Measurements from ENCODE around the gene RFX7. TPM values are rescaled to one million over a fixed set of nuclear protein-coding genes. Genes with fewer than 3 reads are reported as not detected.

The RFX7 gene
- total and polyA plus RNA-seq, 2 donors (not counting 1 experiment from before 2014, with no cell fraction given) = 6.6 to 44.8 TPM

GRCh38 chr15:56211960-56212550, 31.6 kb downstream of the RFX7 start:
- ATAC-seq (ENCODE audit: low read depth) (no peak), DNase-seq (no peak)
- no peak overlapping the region for H2AFZ ChIP-seq (ENCODE audit: insufficient read depth, low read depth, low read length, poor library complexity, severe bottlenecking)
- POLR2A ChIA-PET = no interaction called here
- CTCF ChIA-PET = interaction anchor here (1.0 kb wide), 1 partner anchor 33 kb away, joined by 3 read pairs; no protein-coding TSS in a partner anchor
- H3K79me2 ChIP-seq (ENCODE audit: control insufficient read depth, insufficient read depth, low read length) = peaks cover 55% of the 10 kb centered on the region
- Mint-ChIP-seq H3K27me3 (no peaks in the 10 kb centered on the region), H3K4me1 (peaks cover 35% of the 10 kb centered on the region), H3K4me3 (no peak overlapping the region), H3K27ac (no peak overlapping the region), H3K9me3 (ENCODE audit: insufficient read depth) (peaks cover 22% of the 10 kb centered on the region)
- H3K27me3 ChIP-seq (replicated peaks in 1 of 4; ENCODE audit: control extremely low read depth in 1 of 4, control insufficient read depth in 3 of 4, insufficient read depth in 4 of 4, low read length in 3 of 4) = no peaks in the 10 kb centered on the region
- 100% methylated on average over 1 of the region's 4 CpGs for WGBS (ENCODE audit: insufficient coverage)
- TF ChIP-seq EZH2 (IDR thresholded peaks at IDR 0.05; ENCODE audit: borderline replicate concordance, insufficient read depth, low read depth, low read length, poor library complexity, severe bottlenecking) (no peak), CTCF (IDR thresholded peaks at IDR 0.05) (no peak)
- no peak overlapping the region for H3K27ac ChIP-seq (ENCODE audit: low read length in 2 of 2)
- H3K9me3 ChIP-seq (ENCODE audit: control extremely low read depth in 1 of 3, control insufficient read depth in 2 of 3, insufficient read depth in 1 of 3, low read length in 2 of 3) = peaks cover 4 to 22% (median 12%) of the 10 kb centered on the region in 3 donors
- H3K4me3 ChIP-seq (ENCODE audit: control extremely low read depth in 1 of 5, extremely low read depth in 1 of 5, insufficient read depth in 1 of 5, low read depth in 2 of 5, low read length in 4 of 5) = no peak overlapping the region
- peaks cover 0 to 4% of the 10 kb centered on the region in 2 experiments for H3K36me3 ChIP-seq (replicated peaks in 1 of 2; ENCODE audit: control extremely low read depth in 1 of 2, control insufficient read depth in 1 of 2, extremely low read depth in 1 of 2, insufficient read depth in 2 of 2, low read length in 1 of 2)
- H4K20me1 ChIP-seq (ENCODE audit: control insufficient read depth, insufficient read depth, low read length, poor library complexity, severe bottlenecking) = no peaks in the 10 kb centered on the region
- H3K4me2 ChIP-seq (replicated peaks; ENCODE audit: low read depth, low read length, poor library complexity, severe bottlenecking) = no peak overlapping the region
- peaks cover 20 to 23% of the 10 kb centered on the region in 2 donors for H3K4me1 ChIP-seq (ENCODE audit: control insufficient read depth in 2 of 2, insufficient read depth in 2 of 2, low read length in 2 of 2)
- H3K9ac ChIP-seq (ENCODE audit: low read length) = no peak overlapping the region
- intact Hi-C loops (cut with micrococcal nuclease) = loop anchor here (2.0 kb wide), 1 partner anchor 13 kb away; no protein-coding TSS in a partner anchor

GRCh38 chr15:56211064-56211463, 32.6 kb downstream of the RFX7 start:
- Histone ChIP-seq H3K4me3 (ENCODE audit: control extremely low read depth in 1 of 5, extremely low read depth in 1 of 5, insufficient read depth in 1 of 5, low read depth in 2 of 5, low read length in 4 of 5) (no peak overlapping the region), H3K9ac (ENCODE audit: low read length) (no peak overlapping the region), H3K4me1 (ENCODE audit: control insufficient read depth in 2 of 2, insufficient read depth in 2 of 2, low read length in 2 of 2) (peaks cover 23 to 32% of the 10 kb centered on the region in 2 donors), H3K4me2 (replicated peaks; ENCODE audit: low read depth, low read length, poor library complexity, severe bottlenecking) (no peak overlapping the region), H3K36me3 (replicated peaks in 1 of 2; ENCODE audit: control extremely low read depth in 1 of 2, control insufficient read depth in 1 of 2, extremely low read depth in 1 of 2, insufficient read depth in 2 of 2, low read length in 1 of 2) (peaks cover 0 to 4% of the 10 kb centered on the region in 2 experiments), H3K79me2 (ENCODE audit: control insufficient read depth, insufficient read depth, low read length) (peaks cover 58% of the 10 kb centered on the region), H3K27ac (ENCODE audit: low read length in 2 of 2) (no peak overlapping the region), H3K27me3 (replicated peaks in 1 of 4; ENCODE audit: control extremely low read depth in 1 of 4, control insufficient read depth in 3 of 4, insufficient read depth in 4 of 4, low read length in 3 of 4) (no peaks in the 10 kb centered on the region), H2AFZ (ENCODE audit: insufficient read depth, low read depth, low read length, poor library complexity, severe bottlenecking) (no peak overlapping the region), H3K9me3 (ENCODE audit: control extremely low read depth in 1 of 3, control insufficient read depth in 2 of 3, insufficient read depth in 1 of 3, low read length in 2 of 3) (peaks cover 4 to 22% (median 12%) of the 10 kb centered on the region in 3 donors), H4K20me1 (ENCODE audit: control insufficient read depth, insufficient read depth, low read length, poor library complexity, severe bottlenecking) (no peaks in the 10 kb centered on the region)
- no peak overlapping the region for H3K27ac Mint-ChIP-seq
- peaks cover 22% of the 10 kb centered on the region for H3K9me3 Mint-ChIP-seq (ENCODE audit: insufficient read depth)
- ChIA-PET CTCF (no interaction called here), POLR2A (no interaction called here)
- H3K4me1 Mint-ChIP-seq = peaks cover 45% of the 10 kb centered on the region
- H3K27me3 Mint-ChIP-seq = no peaks in the 10 kb centered on the region
- no peak for TF ChIP-seq EZH2 (IDR thresholded peaks at IDR 0.05; ENCODE audit: borderline replicate concordance, insufficient read depth, low read depth, low read length, poor library complexity, severe bottlenecking)
- no peak for TF ChIP-seq CTCF (IDR thresholded peaks at IDR 0.05)
- H3K4me3 Mint-ChIP-seq = no peak overlapping the region
- DNase-seq (no peak), ATAC-seq (ENCODE audit: low read depth) (no peak)
- intact Hi-C loops (cut with micrococcal nuclease) = loop anchor here (2.0 kb wide), 1 partner anchor 14 kb away; no protein-coding TSS in a partner anchor
